HCT116 (cell line): ENCODE measurements around the gene TENM3. TPM values are rescaled to one million over a fixed set of nuclear protein-coding genes. Genes with fewer than 3 reads are reported as not detected.

Experiments used
- ATAC-seq: fragments of 200-7000 bp; cut with Tn5 transposase; 2 replicates; pipeline ENCODE4 v1.9.1; 2020; ENCODE audit warnings: mild to moderate bottlenecking, moderate library complexity
- BruUV-seq: library from RNA; stranded (reverse); fragments of 400-500 nt; replicated peaks from 2 replicates; lab custom pipeline; 2021; lab: Mats Ljungman, UMichigan
- CTCF ChIA-PET: fragments of 300-600 bp; sonication (Branson Sonifier 250); formaldehyde crosslinking; loops from one replicate; lab custom pipeline; 2021; ENCODE audit warnings: antibody characterized with exemption; lab: Charles Lee
- POLR2A ChIA-PET: fragments of 300-600, 350-600 bp; sonication (Branson Sonifier 250); formaldehyde crosslinking; loops from one replicate; lab custom pipeline; 2021; ENCODE audit warnings: antibody characterized with exemption; lab: Charles Lee
- RAD21 ChIA-PET, 2 experiments: fragments of 300-600 bp; sonication (Branson Sonifier 250); formaldehyde crosslinking; loops; one replicate each; lab custom pipeline; 2023; ENCODE audit warnings: low total read pairs in 2 of 2; ENCODE audit not compliant: uncharacterized antibody in 2 of 2, unreplicated experiment in 2 of 2, low non-redundant PET in 1 of 2; lab: Charles Lee
- DNase-seq: peaks from one replicate; pipeline ENCODE4 v3.0.0-alpha.2; 2010; ENCODE audit warnings: low read depth, low spot score
- H2AFZ ChIP-seq: fragments of 200-600 bp; shearing (Covaris generic), sonication (generic); 2 replicates; pipeline ENCODE4 v1.6.1; 2017; ENCODE audit warnings: low read depth, mixed run types, mixed read lengths, antibody characterized with exemption, low read length; ENCODE audit not compliant: poor library complexity, severe bottlenecking
- H3K27ac ChIP-seq: 2 replicates; pipeline ENCODE4 v1.5.1; 2012; ENCODE audit warnings: low read depth, low read length
- H3K27me3 ChIP-seq: fragments of 200-600 bp; sonication (generic); 2 replicates; pipeline ENCODE4 v1.6.1; 2016; ENCODE audit warnings: mixed run types, low read length, mixed read lengths; ENCODE audit not compliant: insufficient read depth
- H3K36me3 ChIP-seq, 2 experiments: fragments of 200-500 bp in 1 of 2; fragments of 200-600 bp in 1 of 2; sonication (Bioruptor generic) in 1 of 2; sonication (generic) in 1 of 2; 2 replicates each; pipeline versions ENCODE4 v1.5.1 to v1.6.1; 2014 to 2016; ENCODE audit warnings: low read length in 2 of 2, inconsistent platforms in 1 of 2, mixed read lengths in 1 of 2, mixed run types in 1 of 2; ENCODE audit not compliant: insufficient read depth in 2 of 2, control insufficient read depth in 1 of 2
- H3K4me1 ChIP-seq, 2 experiments: fragments of 200-600 bp in 1 of 2; sonication (generic) in 1 of 2; 2 replicates each; pipeline versions ENCODE4 v1.5.1 to v1.6.1; 2012 to 2017; ENCODE audit warnings: low read length in 2 of 2, inconsistent platforms in 1 of 2, mild to moderate bottlenecking in 1 of 2, mixed read lengths in 1 of 2, mixed run types in 1 of 2, moderate library complexity in 1 of 2; ENCODE audit not compliant: insufficient read depth in 2 of 2, control insufficient read depth in 1 of 2
- H3K4me2 ChIP-seq: fragments of 200-600 bp; sonication (generic); 2 replicates; pipeline ENCODE4 v1.6.1; 2017; ENCODE audit warnings: mixed run types, low read length, mixed read lengths
- H3K4me3 ChIP-seq, 2 experiments: fragments of 200-600 bp in 1 of 2; sonication (generic) in 1 of 2; replicated peaks in 1 of 2; 2 replicates each; pipeline ENCODE4 v1.5.1; 2011 to 2016; ENCODE audit warnings: low read length in 2 of 2, control low read depth in 1 of 2, low read depth in 1 of 2, mild to moderate bottlenecking in 1 of 2, mixed read lengths in 1 of 2, mixed run types in 1 of 2
- H3K79me2 ChIP-seq: fragments of 200-600 bp; sonication (generic); 2 replicates; pipeline ENCODE4 v1.6.1; 2017; ENCODE audit warnings: mild to moderate bottlenecking, mixed run types, low read length, moderate library complexity, mixed read lengths; ENCODE audit not compliant: insufficient read depth
- H3K9ac ChIP-seq: fragments of 200-600 bp; sonication (generic); 2 replicates; pipeline ENCODE4 v1.6.1; 2016; ENCODE audit warnings: low read length, mixed read lengths
- H3K9me2 ChIP-seq: fragments of 200-600 bp; sonication (generic), shearing (Covaris generic); 2 replicates; pipeline ENCODE4 v1.6.1; 2017; ENCODE audit warnings: mixed run types, mild to moderate bottlenecking, moderate library complexity; ENCODE audit not compliant: insufficient read depth
- H3K9me3 ChIP-seq, 2 experiments: fragments of 200-500 bp in 1 of 2; fragments of 200-600 bp in 1 of 2; sonication (Bioruptor generic) in 1 of 2; sonication (generic) in 1 of 2; 2 replicates each; pipeline ENCODE4 v1.6.1; 2014 to 2017; ENCODE audit warnings: low read length in 2 of 2, mixed read lengths in 2 of 2, inconsistent platforms in 1 of 2, low read depth in 1 of 2, mild to moderate bottlenecking in 1 of 2, mixed run types in 1 of 2, moderate library complexity in 1 of 2; ENCODE audit not compliant: control insufficient read depth in 1 of 2, insufficient read depth in 1 of 2
- H4K20me1 ChIP-seq: fragments of 200-600 bp; sonication (generic), shearing (Covaris generic); 2 replicates; pipeline ENCODE4 v1.6.1; 2017; ENCODE audit warnings: mixed run types, mild to moderate bottlenecking, moderate library complexity; ENCODE audit not compliant: insufficient read depth
- CBX3 ChIP-seq: IDR thresholded peaks from 2 replicates; pipeline ENCODE4 v1.6.1; 2012; ENCODE audit warnings: low read depth
- EGR1 ChIP-seq: IDR thresholded peaks from 2 replicates; pipeline ENCODE4 v1.6.1; 2012; ENCODE audit warnings: low read depth
- ELF1 ChIP-seq: IDR thresholded peaks from 2 replicates; pipeline ENCODE4 v1.6.1; 2012; ENCODE audit warnings: low read depth, borderline replicate concordance
- EZH2 ChIP-seq: fragments of 200-600 bp; sonication (generic); IDR thresholded peaks from 2 replicates; pipeline ENCODE4 v1.6.1; 2017; ENCODE audit warnings: antibody characterized with exemption, mixed run types
- EZH2phosphoT487 ChIP-seq: fragments of 200-600 bp; IDR thresholded peaks from 2 replicates; pipeline ENCODE4 v1.6.1; 2018; ENCODE audit warnings: antibody characterized with exemption, borderline replicate concordance
- JUND ChIP-seq: IDR thresholded peaks from 2 replicates; pipeline ENCODE4 v1.6.1; 2012
- POLR2AphosphoS5 ChIP-seq: IDR thresholded peaks from 2 replicates; pipeline ENCODE4 v1.6.1; 2011; ENCODE audit warnings: mild to moderate bottlenecking, low read depth, low read length, moderate library complexity
- SIN3A ChIP-seq: IDR thresholded peaks from 2 replicates; pipeline ENCODE4 v1.6.1; 2012; ENCODE audit warnings: low read depth
- SP1 ChIP-seq: IDR thresholded peaks from 2 replicates; pipeline ENCODE4 v1.6.1; 2012; ENCODE audit warnings: low read depth
- SRF ChIP-seq: IDR thresholded peaks from 2 replicates; pipeline ENCODE4 v1.6.1; 2012; ENCODE audit warnings: low read depth
- TCF7L2 ChIP-seq: IDR thresholded peaks from 2 replicates; pipeline ENCODE4 v1.7.0; 2011; ENCODE audit warnings: borderline replicate concordance, inconsistent platforms; ENCODE audit not compliant: insufficient read depth, insufficient read length; ENCODE audit errors: extremely low read depth
- YY1 ChIP-seq: IDR thresholded peaks from 2 replicates; pipeline ENCODE4 v1.6.1; 2011; ENCODE audit warnings: low read length, low read depth, moderate library complexity, mild to moderate bottlenecking; ENCODE audit not compliant: insufficient replicate concordance; ENCODE audit errors: extremely low read depth
- ZNF274 ChIP-seq: fragments of 200-500 bp; sonication (Bioruptor generic); IDR thresholded peaks from 2 replicates; pipeline ENCODE4 v1.6.1; 2014; ENCODE audit warnings: mild to moderate bottlenecking, low read depth, low read length, inconsistent platforms
- intact Hi-C: fragments of 100-400 bp; cut with micrococcal nuclease; formaldehyde crosslinking; loops from 2 replicates; pipeline ENCODE4 v1.10.0; 2022
- total RNA-seq: library from RNA; stranded (reverse); gene quantifications from one replicate; pipeline ENCODE4 v1.2.1, GENCODE V29; 2021; ENCODE audit not compliant: unreplicated experiment
- TF ChIP-seq, protein P1 (sequence below): IDR thresholded peaks from 2 replicates; pipeline ENCODE4 v1.6.1; 2012
- TF ChIP-seq, protein P2 (sequence below), 3 experiments: fragments of 200-600 bp in 1 of 3; sonication (generic) in 1 of 3; IDR thresholded peaks in 2 of 3; conservative IDR thresholded peaks in 1 of 3; 2 replicates each; pipeline ENCODE4 v1.5.1; 2012 to 2017; ENCODE audit warnings: low read depth in 2 of 3, low read length in 2 of 3, antibody characterized with exemption in 1 of 3, borderline replicate concordance in 1 of 3, control low read depth in 1 of 3, mild to moderate bottlenecking in 1 of 3, mixed read lengths in 1 of 3, mixed run types in 1 of 3, moderate library complexity in 1 of 3; ENCODE audit not compliant: insufficient read depth in 1 of 3

The TENM3 gene
- total RNA-seq, 1 experiment from 2014 or later: 0.54 TPM

DNA sequence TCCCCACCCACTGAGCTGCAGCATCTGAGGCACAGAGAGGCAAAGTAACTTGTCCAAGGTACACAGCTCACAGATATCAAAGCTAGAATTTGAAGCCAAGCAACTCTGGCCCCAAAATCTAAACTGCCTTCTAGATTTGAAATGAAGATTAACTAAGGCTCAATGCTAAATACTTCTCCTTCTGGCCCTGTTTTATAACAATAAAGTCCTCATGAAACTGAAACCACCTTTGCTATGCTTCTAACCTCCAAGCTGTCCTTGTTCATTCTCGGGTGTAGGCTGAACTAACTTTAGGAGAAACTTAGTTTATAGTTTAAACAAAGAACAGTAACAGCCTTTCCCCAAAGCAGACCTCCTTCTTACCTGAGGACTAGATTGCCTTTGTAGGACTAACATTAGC lies 580.4 kb downstream of the TENM3 start:
- Histone ChIP-seq H3K4me1 (peaks cover 0 to 10% of the 10 kb centered on the region in 2 experiments; a peak in 1 of 4 replicates), H3K9me2 (no peaks in the 10 kb centered on the region), H4K20me1 (no peaks in the 10 kb centered on the region)
- POLR2A ChIA-PET: no interaction called here
- TF ChIP-seq YY1 (no peak), SP1 (no peak), EZH2phosphoT487 (no peak), EZH2 (no peak), POLR2AphosphoS5 (no peak), ELF1 (no peak)
- TF ChIP-seq, all 23 proteins: peak for 0
- CTCF ChIA-PET: no interaction called here
- Histone ChIP-seq H3K27ac (no peak overlapping the region), H3K27me3 (no peaks in the 10 kb centered on the region), H3K36me3 (no peaks in the 10 kb centered on the region), H3K9me3 (no peaks in the 10 kb centered on the region), H2AFZ (no peak overlapping the region), H3K9ac (no peak overlapping the region), H3K4me3 (no peak overlapping the region), H3K4me2 (no peak overlapping the region), H3K79me2 (no peaks in the 10 kb centered on the region)
- no peak for ATAC-seq
- no TSS peak for BruUV-seq
- intact Hi-C loops: no loop called here
- RAD21 ChIA-PET: no interaction called here
- no peak for DNase-seq

GRCh38 chr4:182825003-182825402 lies 581.8 kb downstream of the TENM3 start:
- intact Hi-C loops: no loop called here
- BruUV-seq: no TSS peak
- no peaks in the 10 kb centered on the region for H3K36me3 ChIP-seq
- no peak for DNase-seq
- ChIA-PET RAD21 (no interaction called here), POLR2A (no interaction called here), CTCF (no interaction called here)
- H3K4me1 ChIP-seq: no peaks in the 10 kb centered on the region
- no peaks in the 10 kb centered on the region for H3K27me3 ChIP-seq
- ATAC-seq: no peak
- TF ChIP-seq EZH2 (no peak), POLR2AphosphoS5 (no peak), SRF (no peak), SIN3A (no peak), JUND (no peak), TCF7L2 (no peak), EGR1 (no peak), CBX3 (no peak), ZNF274 (no peak)
- TF ChIP-seq, protein P1, sequence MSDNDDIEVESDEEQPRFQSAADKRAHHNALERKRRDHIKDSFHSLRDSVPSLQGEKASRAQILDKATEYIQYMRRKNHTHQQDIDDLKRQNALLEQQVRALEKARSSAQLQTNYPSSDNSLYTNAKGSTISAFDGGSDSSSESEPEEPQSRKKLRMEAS: no peak
- TF ChIP-seq, protein P2, sequence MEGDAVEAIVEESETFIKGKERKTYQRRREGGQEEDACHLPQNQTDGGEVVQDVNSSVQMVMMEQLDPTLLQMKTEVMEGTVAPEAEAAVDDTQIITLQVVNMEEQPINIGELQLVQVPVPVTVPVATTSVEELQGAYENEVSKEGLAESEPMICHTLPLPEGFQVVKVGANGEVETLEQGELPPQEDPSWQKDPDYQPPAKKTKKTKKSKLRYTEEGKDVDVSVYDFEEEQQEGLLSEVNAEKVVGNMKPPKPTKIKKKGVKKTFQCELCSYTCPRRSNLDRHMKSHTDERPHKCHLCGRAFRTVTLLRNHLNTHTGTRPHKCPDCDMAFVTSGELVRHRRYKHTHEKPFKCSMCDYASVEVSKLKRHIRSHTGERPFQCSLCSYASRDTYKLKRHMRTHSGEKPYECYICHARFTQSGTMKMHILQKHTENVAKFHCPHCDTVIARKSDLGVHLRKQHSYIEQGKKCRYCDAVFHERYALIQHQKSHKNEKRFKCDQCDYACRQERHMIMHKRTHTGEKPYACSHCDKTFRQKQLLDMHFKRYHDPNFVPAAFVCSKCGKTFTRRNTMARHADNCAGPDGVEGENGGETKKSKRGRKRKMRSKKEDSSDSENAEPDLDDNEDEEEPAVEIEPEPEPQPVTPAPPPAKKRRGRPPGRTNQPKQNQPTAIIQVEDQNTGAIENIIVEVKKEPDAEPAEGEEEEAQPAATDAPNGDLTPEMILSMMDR (IDR thresholded peaks at IDR 0.05 in 2 of 3, conservative IDR thresholded peaks at IDR 0.05 in 1 of 3; ENCODE audit: borderline replicate concordance in 1 of 3, insufficient read depth in 1 of 3, low read depth in 2 of 3, low read length in 2 of 3): no peak
- no peaks in the 10 kb centered on the region for H3K9me2 ChIP-seq
- no peaks in the 10 kb centered on the region for H4K20me1 ChIP-seq
- no peak overlapping the region for H3K4me3 ChIP-seq
- H3K9me3 ChIP-seq: no peaks in the 10 kb centered on the region
- H3K79me2 ChIP-seq: no peaks in the 10 kb centered on the region
- no peak overlapping the region for H2AFZ ChIP-seq
- no peak overlapping the region for H3K9ac ChIP-seq
- no peak overlapping the region for H3K4me2 ChIP-seq
- H3K27ac ChIP-seq: no peak overlapping the region
